Peyer's patch (tissue), 4 donors: Measurements from ENCODE around the gene AKAP11. TPM values are rescaled to one million over a fixed set of nuclear protein-coding genes. Genes with fewer than 3 reads are reported as not detected.

Source experiments
- DNase-seq, 3 donors: peaks; one replicate each; pipeline ENCODE4 v3.0.0-alpha.2; 2017 to 2019
- H3K27ac ChIP-seq, 4 donors: fragments of 200-600 bp; sonication (generic); one replicate each; pipeline ENCODE4 v1.5.1; 2016 to 2019
- H3K27me3 ChIP-seq, 2 donors: fragments of 200-600 bp; sonication (generic); one replicate each; pipeline ENCODE4 v1.5.1; 2019
- H3K36me3 ChIP-seq, 3 donors: fragments of 200-600 bp; sonication (generic); one replicate each; pipeline ENCODE4 v1.5.1; 2016 to 2019
- H3K4me1 ChIP-seq, 4 donors: fragments of 200-600 bp; sonication (generic); one replicate each; pipeline ENCODE4 v1.5.1; 2016 to 2019
- H3K4me3 ChIP-seq, 4 donors: fragments of 200-600 bp; sonication (generic); 1 replicate in 3 of 4; 2 replicates in 1 of 4; pipeline ENCODE4 v1.5.1; 2016 to 2019; ENCODE audit warnings: mild to moderate bottlenecking in 1 of 4
- H3K9me3 ChIP-seq, 4 donors: fragments of 200-600 bp; sonication (generic); one replicate each; pipeline ENCODE4 v1.5.1; 2016 to 2019; ENCODE audit warnings: mild to moderate bottlenecking in 1 of 4
- CTCF ChIP-seq, 6 experiments: fragments of 450-650 bp in 4 of 6; fragments of 200-600 bp in 2 of 6; sonication (generic) in 1 of 6; IDR thresholded peaks; one replicate each; pipeline ENCODE4 v1.5.1; 2017 to 2019; ENCODE audit warnings: antibody characterized with exemption in 6 of 6, mild to moderate bottlenecking in 3 of 6, moderate library complexity in 1 of 6
- POLR2A ChIP-seq, 2 donors: fragments of 450-650 bp; IDR thresholded peaks; one replicate each; pipeline ENCODE4 v1.5.1; 2017; ENCODE audit warnings: antibody characterized with exemption in 2 of 2, mild to moderate bottlenecking in 2 of 2, moderate library complexity in 2 of 2
- total RNA-seq, 4 donors: library from RNA; depleted of rRNA; stranded (reverse); fragments of >200 nt; gene quantifications; one replicate each; pipeline ENCODE4 v1.1.0, GENCODE V29; 2016

The AKAP11 gene
- total RNA-seq, 4 donors from 2014 or later: 16.5 to 38.8 (median 22.2) TPM

- H3K27me3 ChIP-seq: no peaks in the 10 kb centered on the region
- H3K4me3 ChIP-seq: no peak overlapping the region
- DNase-seq: no peak
- TF ChIP-seq POLR2A (IDR thresholded peaks at IDR 0.05): no peak
- TF ChIP-seq CTCF (IDR thresholded peaks at IDR 0.05): no peak
- no peak overlapping the region for H3K27ac ChIP-seq
- H3K9me3 ChIP-seq: no peaks in the 10 kb centered on the region
- peaks cover 0 to 39% (median 0%) of the 10 kb centered on the region in 3 donors for H3K36me3 ChIP-seq
- no peaks in the 10 kb centered on the region for H3K4me1 ChIP-seq
These were observed 41.0 kb downstream of the AKAP11 start for GRCh38 chr13:42312817-42313431.

DNA sequence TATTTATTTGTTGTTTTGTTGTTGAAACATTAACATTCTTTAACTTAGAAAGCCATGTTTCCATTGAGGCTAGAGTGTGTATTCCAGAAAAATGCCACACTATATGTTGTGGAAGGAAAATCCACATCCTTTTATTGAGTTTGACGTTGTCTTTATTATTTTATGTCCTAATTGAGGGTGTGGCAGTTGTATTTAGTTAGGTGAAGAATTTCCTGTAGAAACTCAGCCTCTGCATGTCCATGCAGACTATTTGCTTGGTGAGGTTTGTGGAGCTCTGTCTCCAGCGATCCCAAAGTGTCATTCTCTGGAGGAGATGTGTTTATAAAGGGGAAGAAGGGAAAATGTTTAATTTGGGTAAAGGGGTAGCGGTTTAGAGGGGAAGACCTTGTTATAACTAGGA, 46.6 kb downstream of the AKAP11 start:
- Histone ChIP-seq H3K4me1 (no peaks in the 10 kb centered on the region), H3K9me3 (no peaks in the 10 kb centered on the region), H3K27me3 (no peaks in the 10 kb centered on the region), H3K27ac (no peak overlapping the region), H3K36me3 (peaks cover 0 to 5% (median 0%) of the 10 kb centered on the region in 3 donors), H3K4me3 (no peak overlapping the region)
- no peak for DNase-seq
- TF ChIP-seq CTCF (IDR thresholded peaks at IDR 0.05) (no peak), POLR2A (IDR thresholded peaks at IDR 0.05) (no peak)

DNA sequence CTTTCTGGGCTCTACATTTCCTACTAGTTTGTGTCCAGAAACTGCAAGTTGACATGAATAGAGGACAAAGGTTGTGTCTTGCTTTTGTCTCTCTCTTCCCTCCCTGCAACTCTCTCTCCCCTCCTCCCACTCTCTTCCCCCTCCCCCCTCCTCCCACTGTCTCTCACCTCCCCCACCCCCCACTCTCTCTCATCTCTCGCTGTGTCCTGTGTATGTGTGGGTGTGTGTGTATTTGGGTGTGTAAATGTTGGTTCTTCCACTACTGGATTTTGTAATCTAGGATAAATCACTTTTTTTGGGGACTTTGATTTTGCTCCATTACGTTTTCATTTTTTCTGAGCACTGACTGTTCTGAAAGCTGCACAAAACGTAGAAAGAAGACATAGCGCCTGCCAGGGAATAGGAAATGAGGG, 48.4 kb downstream of the AKAP11 start:
- H3K36me3 ChIP-seq: no peaks in the 10 kb centered on the region
- H3K9me3 ChIP-seq: no peaks in the 10 kb centered on the region
- H3K4me1 ChIP-seq: no peaks in the 10 kb centered on the region
- no peak for DNase-seq
- H3K27ac ChIP-seq: no peak overlapping the region
- TF ChIP-seq CTCF (IDR thresholded peaks at IDR 0.05): no peak
- no peak for TF ChIP-seq POLR2A (IDR thresholded peaks at IDR 0.05)
- no peaks in the 10 kb centered on the region for H3K27me3 ChIP-seq
- H3K4me3 ChIP-seq: no peak overlapping the region

GRCh38 chr13:42322806-42323205, 50.9 kb downstream of the AKAP11 start:
- Histone ChIP-seq H3K4me3 (no peak overlapping the region), H3K9me3 (no peaks in the 10 kb centered on the region), H3K36me3 (no peaks in the 10 kb centered on the region), H3K4me1 (no peaks in the 10 kb centered on the region), H3K27me3 (no peaks in the 10 kb centered on the region), H3K27ac (no peak overlapping the region)
- no peak for DNase-seq
- no peak for TF ChIP-seq POLR2A (IDR thresholded peaks at IDR 0.05)
- TF ChIP-seq CTCF (IDR thresholded peaks at IDR 0.05): no peak

- DNase-seq: no peak
- H3K4me3 ChIP-seq: no peak overlapping the region
- H3K9me3 ChIP-seq: no peaks in the 10 kb centered on the region
- no peaks in the 10 kb centered on the region for H3K36me3 ChIP-seq
- TF ChIP-seq CTCF (IDR thresholded peaks at IDR 0.05) (no peak), POLR2A (IDR thresholded peaks at IDR 0.05) (no peak)
- no peaks in the 10 kb centered on the region for H3K27me3 ChIP-seq
- H3K27ac ChIP-seq: no peak overlapping the region
- peaks cover 0 to 9% (median 0%) of the 10 kb centered on the region in 4 donors for H3K4me1 ChIP-seq
These were observed 52.8 kb downstream of the AKAP11 start for GRCh38 chr13:42324704-42325103.

DNA sequence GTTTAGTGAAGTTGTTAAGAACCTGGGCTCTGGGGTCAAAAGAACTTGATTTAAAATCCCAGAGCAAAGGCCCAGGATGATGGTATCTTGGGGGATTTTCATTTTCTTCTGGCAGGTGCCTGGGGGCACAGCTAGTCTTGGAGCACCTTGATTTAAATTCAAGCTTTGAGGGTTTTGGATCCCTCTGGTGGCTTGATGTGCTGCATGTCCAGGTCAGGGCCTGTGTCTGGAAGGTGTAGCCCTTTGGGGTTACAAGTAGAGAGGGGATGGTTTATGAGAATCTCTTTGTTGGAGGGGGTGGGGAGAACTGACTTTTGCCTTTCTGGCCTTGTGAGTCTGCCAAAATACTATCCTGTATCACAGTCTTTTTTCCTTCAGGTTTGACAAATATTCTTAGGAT, 55.8 kb downstream of the AKAP11 start:
- no peaks in the 10 kb centered on the region for H3K36me3 ChIP-seq
- H3K27ac ChIP-seq: no peak overlapping the region
- no peak for DNase-seq
- H3K4me1 ChIP-seq: peaks cover 0 to 9% (median 0%) of the 10 kb centered on the region in 4 donors
- H3K27me3 ChIP-seq: no peaks in the 10 kb centered on the region
- no peaks in the 10 kb centered on the region for H3K9me3 ChIP-seq
- no peak overlapping the region for H3K4me3 ChIP-seq
- TF ChIP-seq POLR2A (IDR thresholded peaks at IDR 0.05) (no peak), CTCF (IDR thresholded peaks at IDR 0.05) (no peak)
